ENCODE data around the gene FIGLA. TPM values are rescaled to one million over a fixed set of nuclear protein-coding genes. Genes with fewer than 3 reads are reported as not detected.

FIGLA gene, protein sequence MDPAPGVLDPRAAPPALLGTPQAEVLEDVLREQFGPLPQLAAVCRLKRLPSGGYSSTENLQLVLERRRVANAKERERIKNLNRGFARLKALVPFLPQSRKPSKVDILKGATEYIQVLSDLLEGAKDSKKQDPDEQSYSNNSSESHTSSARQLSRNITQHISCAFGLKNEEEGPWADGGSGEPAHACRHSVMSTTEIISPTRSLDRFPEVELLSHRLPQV
- not detected for polyA plus RNA-seq (ENCODE audit: insufficient read length in 4 of 4)

DNA sequence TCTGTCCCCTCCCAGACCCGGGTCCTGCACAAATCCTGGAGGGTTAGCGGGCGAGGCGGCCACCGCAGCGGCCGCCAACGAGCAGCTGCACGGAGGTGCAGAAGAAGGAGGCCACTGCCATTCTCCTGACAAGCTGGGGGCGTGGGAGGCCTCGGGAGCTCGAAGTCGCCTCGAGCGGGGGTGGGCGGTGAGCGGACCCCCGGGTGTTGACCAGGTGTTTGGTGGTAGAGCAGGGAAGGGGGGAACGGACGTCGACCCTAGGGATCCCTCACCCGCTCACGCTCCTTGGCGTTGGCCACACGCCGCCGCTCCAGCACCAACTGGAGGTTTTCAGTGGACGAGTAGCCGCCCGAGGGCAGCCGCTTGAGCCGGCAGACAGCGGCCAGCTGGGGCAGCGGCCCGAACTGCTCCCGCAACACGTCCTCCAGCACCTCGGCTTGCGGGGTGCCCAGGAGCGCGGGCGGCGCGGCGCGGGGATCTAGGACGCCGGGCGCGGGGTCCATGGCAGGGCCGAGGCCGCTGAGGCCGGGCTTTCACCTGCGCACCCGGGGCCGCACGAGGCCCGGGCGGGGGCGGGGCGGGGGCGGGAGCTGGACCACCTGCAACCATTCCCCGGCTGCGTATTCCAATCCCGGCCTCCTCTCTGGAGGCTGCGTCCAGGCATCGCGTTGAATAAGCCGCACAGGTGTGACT lies at the start of gene FIGLA:
Gene FIGLA (minus strand): TSS at position 508 of the 693 bp plus-strand sequence. CDS start 5 bp downstream, at position 503.
- no peak for DNase-seq (ENCODE audit: low read depth in 4 of 4, low spot score in 3 of 4)

DNA sequence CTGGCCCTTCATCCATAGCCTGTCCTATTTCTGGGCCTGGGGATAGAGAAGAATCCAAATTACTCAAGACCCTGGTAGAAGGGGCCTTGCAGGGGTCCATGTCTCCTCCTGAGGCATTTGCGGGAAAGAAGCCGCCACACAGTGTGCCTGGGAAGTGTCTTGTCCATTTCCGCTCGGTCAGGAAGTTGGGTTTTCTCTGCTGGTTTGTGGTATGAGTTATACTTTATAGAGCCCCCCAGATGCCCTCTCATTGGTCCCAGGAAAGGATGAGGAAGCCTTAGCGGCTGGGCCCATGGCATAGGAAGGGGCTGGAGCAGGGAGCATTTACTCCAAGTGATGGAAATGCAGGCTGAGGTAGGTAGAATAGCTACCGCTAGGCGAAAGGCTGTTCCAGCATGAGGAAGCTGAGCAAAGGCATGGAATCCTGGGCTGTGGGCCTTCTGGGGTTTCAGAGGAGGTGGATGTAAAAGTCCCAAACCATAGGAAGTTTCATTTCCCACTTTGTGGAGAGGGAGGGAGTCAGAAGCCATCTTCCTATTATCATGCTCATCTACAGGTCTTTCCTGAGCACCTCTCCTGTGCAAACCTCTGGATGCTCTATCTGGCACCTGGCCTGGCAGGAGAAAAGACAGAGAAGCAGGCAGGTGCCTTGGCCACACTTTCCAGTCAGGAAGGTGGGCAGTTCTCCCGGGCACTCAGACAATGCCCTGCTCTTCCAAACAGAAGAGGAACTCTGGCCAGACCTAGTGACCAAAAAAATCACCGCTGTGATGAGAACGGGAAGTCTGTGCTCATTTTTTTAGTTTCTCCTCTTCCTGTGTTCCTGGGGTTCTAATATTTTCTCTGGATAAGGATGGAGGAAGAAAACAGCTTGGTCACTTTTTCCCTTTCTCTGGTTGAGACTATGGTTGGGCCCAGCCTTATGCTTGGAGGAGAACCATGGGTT lies 47.8 kb upstream of the FIGLA start:
- DNase-seq (ENCODE audit: low read depth in 4 of 4, low spot score in 3 of 4): no peak

DNA sequence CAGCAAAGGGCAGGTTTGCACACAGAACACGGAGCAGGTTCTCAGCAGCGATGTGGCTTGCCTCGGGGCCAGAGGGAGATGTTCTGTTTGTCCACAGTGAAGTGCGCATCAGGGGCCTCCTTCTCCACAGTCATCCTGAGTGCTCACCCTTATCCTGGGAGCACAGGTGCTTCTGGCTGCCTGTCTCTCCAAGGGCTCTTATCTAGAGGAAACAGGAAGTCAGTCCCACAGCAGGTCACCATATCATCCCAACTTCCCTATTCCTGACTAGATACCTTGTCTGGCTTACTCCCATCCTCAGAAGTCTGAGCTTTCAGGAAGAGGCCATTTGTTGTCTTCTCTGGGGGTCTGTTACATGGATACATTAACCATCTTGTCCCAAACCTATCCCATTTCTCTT lies 45.2 kb upstream of the FIGLA start, which contains the start of gene CD207:
Gene CD207 (minus strand): TSS at position 174 of the 400 bp plus-strand sequence. CDS start 40 bp downstream, at position 134.
- no peak for DNase-seq (ENCODE audit: low read depth in 4 of 4, low spot score in 3 of 4)

DNA sequence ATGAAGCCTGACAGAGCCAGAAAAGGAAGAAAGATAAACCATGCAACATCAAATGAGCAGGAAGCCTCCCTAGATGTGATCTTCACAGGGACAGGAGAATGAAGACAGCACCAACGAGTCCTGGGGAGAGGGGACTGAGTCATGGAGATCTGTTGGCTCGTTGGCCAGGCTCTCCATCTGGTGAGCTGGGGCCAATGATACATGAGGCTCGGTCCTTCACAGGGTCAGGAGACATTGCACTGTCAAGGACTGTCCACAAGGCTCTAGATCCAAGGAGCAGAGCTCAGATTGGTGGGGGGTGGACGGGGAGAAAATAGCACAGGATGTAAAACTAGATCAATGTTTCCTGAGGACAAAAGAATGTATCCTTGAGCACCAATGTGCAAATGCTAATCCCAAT lies 44.4 kb upstream of the FIGLA start:
- DNase-seq (ENCODE audit: low read depth in 4 of 4, low spot score in 3 of 4): no peak

DNA sequence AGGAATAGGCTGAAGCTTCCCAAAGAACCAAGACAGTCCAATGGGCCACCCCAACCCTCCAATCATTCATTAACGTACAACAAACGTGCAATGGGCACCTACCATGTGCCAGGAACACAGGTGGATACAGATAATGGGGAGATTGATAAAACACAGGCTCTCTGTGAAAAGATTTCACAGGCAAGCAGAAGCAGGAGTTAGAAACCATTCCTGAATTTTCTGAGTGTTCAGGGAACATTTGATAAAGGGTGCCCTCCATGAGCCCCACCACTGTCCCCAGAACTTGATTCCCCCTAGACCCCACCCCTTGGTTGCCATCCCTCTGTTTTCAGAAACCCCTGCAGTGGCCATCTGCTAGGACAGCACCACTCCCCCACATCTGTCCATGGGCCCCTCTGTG lies 43.7 kb upstream of the FIGLA start:
- no peak for DNase-seq (ENCODE audit: low read depth in 4 of 4, low spot score in 3 of 4)

DNA sequence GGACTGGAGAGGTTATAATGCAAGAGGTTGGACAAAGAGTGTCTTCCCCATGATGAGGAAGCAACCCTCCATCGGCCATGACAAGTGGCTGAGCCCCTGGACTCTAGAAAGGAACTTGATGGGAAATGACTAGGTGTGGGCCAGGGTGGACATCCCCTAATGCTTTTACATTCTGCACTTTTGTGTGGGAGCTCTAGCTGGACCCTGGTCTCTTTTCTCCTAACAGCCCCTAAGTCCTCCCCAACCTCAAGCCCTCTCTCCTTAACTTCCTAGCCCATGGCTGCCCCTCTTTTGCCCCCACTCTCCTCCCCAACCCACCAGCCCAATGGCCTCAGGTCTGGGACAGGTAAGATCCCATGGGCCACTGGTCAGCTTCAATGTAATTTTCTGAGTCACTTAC lies 42.8 kb upstream of the FIGLA start:
- no peak for DNase-seq (ENCODE audit: low read depth in 4 of 4, low spot score in 3 of 4)

DNA sequence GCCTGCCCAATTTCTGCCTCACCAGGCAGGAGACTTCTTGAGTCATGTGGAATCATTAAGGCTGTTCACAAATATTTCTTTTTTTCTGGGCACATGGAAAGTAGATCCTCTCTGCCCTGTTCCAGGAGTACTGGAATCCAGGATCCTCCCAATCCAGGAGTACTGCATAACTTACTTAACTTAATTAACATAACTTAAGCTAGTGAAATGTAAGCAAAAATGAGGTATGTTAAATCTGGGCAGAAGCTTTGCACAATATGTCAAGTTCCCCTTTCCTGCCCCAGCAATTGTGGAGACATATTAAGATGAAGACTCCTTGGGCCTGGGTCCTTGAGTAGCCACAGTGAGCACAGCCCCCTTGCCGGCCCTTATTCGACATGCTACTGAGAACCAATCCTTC lies 41.9 kb upstream of the FIGLA start:
- DNase-seq (ENCODE audit: low read depth in 4 of 4, low spot score in 3 of 4): no peak

DNA sequence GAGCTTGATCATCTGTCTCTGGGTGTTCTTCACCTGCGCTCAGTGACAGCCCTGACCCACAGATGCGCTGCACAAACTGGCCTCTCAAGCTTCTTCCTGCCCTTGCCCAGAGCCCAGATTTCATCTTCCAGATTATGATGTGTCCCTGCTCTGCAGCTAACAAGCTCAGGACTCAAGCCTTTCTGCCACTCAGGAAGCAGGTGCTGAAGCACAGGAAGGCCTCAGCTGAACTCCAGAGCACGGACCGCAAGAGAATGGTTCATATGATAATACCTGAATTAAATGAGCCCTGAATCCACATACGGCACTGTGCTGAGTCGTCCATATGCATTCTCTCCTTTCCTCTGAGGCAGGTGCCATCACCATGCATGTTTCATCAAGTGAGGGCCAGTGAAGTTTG lies 41.4 kb upstream of the FIGLA start:
- DNase-seq (ENCODE audit: low read depth in 4 of 4, low spot score in 3 of 4): no peak

DNA sequence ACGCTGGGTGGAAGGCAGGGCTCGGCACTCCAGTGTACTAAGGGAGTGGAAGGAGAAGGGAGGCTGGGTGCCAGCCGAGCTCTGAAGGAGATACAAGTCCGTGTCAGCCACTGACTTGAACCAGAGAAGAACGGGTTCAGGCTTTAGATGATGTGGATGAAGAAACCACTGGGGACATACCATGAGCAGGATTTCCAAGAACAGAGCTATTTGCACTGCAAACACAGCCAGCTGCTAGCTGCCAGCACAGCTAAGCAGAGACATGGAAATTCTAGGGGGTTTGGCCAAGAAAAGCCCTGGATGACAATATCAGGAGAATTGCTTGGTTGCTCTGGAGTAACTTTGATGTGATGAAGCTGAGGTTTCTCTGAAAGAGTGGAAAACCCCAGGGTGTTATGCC lies 39.9 kb upstream of the FIGLA start:
- no peak for DNase-seq (ENCODE audit: low read depth in 4 of 4, low spot score in 3 of 4)

DNA sequence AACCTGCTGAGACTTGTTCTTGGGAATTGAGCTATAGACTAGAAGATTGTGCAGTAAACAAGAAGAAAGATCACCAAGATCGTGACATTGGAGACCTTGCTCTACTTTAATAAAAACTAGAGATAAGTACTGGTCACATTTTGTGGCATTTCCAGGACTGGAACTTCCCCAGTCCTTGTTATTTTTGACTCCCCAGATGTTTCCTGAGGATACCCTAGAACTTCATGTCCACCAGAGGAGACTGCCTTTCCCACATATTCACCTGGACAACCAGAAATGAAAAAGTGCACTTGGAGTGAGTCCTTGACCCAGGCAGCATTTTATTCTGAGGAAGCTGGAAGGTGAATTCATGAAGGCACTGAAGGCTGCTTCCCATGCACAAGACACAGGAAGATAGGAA lies 39.5 kb upstream of the FIGLA start:
- no peak for DNase-seq (ENCODE audit: low read depth in 4 of 4, low spot score in 3 of 4)

DNA sequence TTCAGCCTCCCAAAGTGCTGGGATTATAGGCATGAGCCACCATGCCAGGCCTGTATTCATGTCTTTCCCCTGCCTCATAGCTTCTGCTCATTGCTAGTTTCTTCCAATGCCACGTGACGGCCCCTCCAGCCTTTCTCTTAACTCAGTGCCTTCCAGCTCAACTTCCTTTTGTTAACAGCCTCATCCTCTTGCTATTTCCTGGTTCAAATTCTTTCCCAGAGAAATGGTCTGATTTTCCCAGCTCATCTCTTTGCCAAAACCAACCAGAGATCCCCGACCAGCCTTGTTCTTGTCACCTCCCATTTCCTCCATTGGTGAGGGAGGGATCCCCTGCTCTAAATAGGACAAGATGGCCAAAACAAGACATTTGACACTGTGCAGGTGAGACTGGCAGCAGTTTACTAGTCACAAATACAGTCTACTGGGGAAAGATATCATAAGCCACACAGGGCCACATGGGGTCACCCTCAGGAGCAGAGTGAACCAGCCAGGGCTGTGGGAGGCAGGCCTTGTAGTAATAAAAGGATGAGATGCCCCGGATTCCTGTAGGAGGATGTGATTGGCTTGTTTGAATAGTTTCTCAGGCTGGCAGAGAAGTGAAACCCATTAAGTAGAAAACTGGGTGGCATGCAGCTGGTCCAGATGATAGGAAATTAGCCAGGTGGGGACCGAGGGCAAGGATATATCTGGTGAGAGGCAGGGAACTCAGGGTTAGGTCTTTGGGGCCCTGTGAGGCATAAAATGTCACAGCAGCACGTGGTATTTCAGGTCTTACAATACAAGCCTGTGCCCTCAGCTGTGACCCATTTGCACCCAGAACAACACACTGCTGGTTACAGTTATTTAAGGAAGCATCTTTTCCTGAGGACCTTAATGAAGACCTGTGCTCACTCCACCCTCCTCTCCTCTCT lies 38.7 kb upstream of the FIGLA start:
- DNase-seq (ENCODE audit: low read depth in 4 of 4, low spot score in 3 of 4): no peak

DNA sequence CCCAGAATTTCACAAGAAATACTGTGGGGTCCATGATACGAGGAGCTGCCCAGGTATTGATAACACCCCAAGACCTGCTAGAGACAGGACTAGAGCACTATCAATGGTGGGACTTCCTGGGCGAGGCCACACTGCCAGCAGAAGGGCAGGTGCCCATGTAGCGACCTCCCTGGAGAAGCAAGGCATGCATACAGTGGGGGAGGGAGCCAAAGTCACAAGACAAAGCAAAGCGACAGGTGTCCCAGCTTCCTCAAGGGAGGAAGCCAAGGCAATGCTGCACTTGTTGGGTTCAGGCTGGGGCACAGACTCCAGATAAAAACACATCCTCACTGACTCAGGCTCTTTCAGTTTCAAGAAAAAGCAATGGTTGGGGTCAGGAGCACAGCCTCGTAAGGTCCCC lies 37.7 kb upstream of the FIGLA start:
- no peak for DNase-seq (ENCODE audit: low read depth in 4 of 4, low spot score in 3 of 4)

DNA sequence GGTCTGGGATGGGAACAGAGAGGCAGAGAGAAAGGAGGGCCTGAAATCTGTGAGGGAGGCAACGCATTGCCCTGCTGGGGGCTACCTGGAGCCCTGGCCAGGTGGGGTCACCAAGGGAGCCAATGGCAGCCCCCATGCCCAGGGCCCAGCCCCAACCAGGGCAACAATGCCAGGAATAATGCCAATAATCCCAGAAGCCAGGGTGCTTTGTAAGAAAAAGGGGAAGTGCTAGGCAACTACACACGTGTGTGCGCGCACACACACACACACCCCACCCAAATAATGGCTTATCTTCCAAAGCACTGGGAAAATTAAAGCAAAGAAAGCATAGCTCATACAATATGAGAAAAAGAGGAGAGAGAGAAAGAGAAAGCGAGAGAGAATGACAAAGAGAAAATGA lies 36.9 kb upstream of the FIGLA start:
- no peak for DNase-seq (ENCODE audit: low read depth in 4 of 4, low spot score in 3 of 4)

DNA sequence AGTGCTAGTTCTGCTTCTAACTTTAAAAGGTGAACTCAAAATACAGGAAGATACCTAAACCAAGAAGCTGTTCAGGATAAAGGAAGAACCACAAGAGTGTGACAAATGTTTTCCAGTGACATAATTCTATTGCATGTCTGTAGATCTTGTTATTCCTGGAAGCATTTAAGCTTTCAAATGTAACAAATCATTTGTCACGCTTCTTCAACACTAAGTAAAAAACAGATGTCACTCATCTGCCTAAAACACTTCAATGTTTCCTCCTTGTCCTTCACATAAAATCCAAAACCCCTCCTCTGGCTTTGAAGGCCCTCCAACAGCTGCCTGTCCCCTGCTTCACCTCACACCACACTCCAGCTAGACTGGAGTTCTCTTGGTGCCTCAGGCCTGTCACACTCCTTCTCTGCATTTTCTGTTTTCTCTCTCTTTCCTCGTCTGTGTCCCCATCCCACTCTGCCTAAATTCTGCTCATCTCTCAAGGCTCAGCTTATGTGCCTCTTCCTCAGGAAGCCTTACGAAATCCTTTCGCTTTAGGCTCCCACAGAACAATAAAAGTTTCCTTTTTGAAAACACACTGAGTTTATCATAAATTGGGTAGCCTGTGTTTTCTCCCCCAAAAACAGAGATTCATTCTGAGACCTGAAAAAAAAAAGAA lies 36.4 kb upstream of the FIGLA start:
- no peak for DNase-seq (ENCODE audit: low read depth in 4 of 4, low spot score in 3 of 4)

DNA sequence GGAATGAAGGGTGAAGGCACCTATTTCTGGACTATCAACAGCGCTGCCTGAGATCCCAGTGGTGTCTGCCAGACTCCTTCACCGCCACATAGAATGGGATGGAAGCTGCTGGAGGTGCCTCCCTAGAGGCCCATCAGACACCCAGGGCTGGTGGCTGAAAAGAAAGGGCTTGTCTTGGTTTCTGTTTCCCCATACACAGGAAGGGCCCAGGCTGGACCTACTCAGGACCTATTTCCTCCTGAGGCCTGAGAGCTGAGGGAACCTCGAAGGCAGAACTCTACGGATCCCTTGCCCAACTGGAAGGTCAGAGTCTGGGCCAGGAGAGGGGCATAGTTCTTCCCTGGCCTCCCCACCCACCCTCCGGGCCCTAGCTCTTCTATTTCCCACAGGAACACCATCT lies 32.8 kb upstream of the FIGLA start:
- DNase-seq (ENCODE audit: low read depth in 4 of 4, low spot score in 3 of 4): no peak

DNA sequence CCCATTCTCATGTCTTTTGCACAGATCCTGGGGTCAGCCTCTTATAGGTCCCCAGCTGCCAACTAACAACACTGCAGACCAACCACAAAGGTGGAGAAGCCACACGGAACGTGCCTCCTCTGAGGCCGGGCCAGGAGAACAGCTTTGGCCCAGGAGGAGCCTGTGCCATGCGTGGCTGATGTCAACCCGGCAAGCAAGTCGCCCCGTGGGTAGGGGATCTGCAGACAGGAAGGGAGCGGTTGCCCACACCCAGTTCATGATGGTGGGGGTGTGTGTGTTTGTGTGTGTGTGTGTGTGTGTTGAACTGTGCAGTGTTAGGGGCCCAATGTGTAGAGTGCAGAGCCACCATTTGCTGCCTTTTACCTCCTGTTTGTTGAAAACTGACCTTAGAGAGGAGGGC lies 32.4 kb upstream of the FIGLA start:
- DNase-seq (ENCODE audit: low read depth in 4 of 4, low spot score in 3 of 4): no peak

DNA sequence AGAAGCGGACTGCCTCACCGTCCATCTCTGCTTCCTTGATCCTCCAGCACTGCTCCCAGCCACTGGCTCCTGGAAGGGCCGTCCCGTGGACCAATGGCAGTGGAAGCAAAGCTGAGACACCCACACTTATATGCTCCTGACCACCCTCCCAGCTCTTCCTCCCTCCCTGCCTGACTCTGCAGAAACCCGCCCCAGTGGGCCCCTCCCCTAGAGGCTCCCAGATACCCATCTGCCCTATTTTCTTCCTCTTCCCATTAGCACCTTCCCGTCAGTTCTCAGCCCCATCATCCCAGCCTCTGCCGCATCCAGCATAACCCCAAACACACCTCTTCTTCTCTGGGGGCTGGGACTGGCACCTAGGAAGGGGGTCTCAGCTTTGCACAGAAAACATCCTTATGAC lies 30.1 kb upstream of the FIGLA start, which contains the start of gene CLEC4F:
Gene CLEC4F (minus strand): TSS at position 101 of the 400 bp plus-strand sequence. CDS start 76 bp downstream, at position 25.
- DNase-seq (ENCODE audit: low read depth in 4 of 4, low spot score in 3 of 4): no peak

DNA sequence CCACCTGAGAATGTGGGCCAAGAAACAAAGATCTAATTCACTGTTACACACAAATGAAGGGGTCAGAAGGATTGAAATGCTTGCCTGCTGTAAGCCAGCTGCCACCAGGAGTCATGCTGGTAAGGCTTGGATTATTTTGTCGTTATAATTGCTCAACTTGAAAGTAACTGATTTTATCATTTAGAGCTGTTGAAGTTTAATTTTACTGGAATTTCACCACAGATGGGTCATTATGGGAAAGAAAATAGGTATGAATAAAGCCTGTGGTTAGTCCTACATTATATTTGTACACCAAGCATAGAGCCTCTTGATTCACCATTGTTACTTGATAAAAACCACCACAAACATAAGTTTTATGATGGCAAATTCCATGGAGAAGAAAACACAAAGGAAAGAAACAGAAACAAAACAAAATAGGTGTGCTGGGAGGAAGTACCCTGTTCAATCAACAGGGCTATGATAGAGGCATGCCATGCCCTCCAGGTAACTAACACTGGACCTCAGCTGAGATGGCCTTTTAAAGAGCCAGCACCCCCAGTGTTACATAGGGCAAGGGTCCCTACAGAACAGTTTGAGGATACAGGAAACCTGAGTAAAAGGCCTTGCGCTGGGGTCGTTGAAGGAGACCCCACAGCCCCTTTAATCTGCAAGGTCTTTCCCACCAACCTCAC lies 27.0 kb upstream of the FIGLA start:
- DNase-seq (ENCODE audit: low read depth in 4 of 4, low spot score in 3 of 4): no peak

DNA sequence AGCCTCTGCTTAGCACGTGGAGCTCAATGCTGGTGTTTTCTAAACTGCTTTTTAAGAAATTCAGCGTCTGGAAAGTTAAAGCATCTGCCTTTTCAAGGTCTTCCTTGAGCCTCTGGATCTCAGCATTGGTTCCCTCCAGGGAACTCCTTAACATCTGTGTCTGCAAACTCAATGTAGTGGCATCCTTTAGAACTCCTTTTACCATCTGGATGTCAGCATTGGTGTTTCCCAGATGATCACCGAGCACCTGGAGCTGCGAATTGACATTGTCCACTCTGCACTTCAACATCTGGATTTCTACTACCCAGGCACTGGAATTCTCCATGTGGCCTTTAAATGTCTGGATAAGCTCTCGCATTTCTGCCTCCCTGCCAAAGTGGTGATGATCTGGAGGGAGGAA lies 26.3 kb upstream of the FIGLA start:
- no peak for DNase-seq (ENCODE audit: low read depth in 4 of 4, low spot score in 3 of 4)

Measured in left renal pelvis (tissue), 4 donors.